Trophoblast cell (in vitro differentiated cells and primary cell): ENCODE measurements around the gene ZNF408.

ENCODE experiments used
- DNase-seq, 2 donors: peaks; one replicate each; pipeline ENCODE4 v3.0.0-alpha.2; 2016
- H2AFZ ChIP-seq: 2 replicates; pipeline ENCODE4 v1.6.1; 2013; ENCODE audit warnings: low read length, moderate library complexity, mild to moderate bottlenecking; ENCODE audit not compliant: insufficient read depth, poor library complexity
- H2AK5ac ChIP-seq: 2 replicates; pipeline ENCODE4 v1.6.1; 2013; ENCODE audit warnings: mild to moderate bottlenecking, low read length
- H2BK120ac ChIP-seq: 2 replicates; pipeline ENCODE4 v1.6.1; 2013; ENCODE audit warnings: low read length, mild to moderate bottlenecking, moderate library complexity; ENCODE audit not compliant: insufficient read depth, poor library complexity
- H2BK12ac ChIP-seq: 2 replicates; pipeline ENCODE4 v1.6.1; 2013; ENCODE audit warnings: mild to moderate bottlenecking, low read length, moderate library complexity
- H2BK5ac ChIP-seq: 2 replicates; pipeline ENCODE4 v1.6.1; 2013; ENCODE audit warnings: low read length, low read depth, moderate library complexity, mild to moderate bottlenecking; ENCODE audit not compliant: poor library complexity
- H3K14ac ChIP-seq: 2 replicates; pipeline ENCODE4 v1.6.1; 2013; ENCODE audit warnings: mild to moderate bottlenecking, low read length
- H3K18ac ChIP-seq: 2 replicates; pipeline ENCODE4 v1.6.1; 2013; ENCODE audit warnings: mild to moderate bottlenecking, low read length
- H3K23ac ChIP-seq: 2 replicates; pipeline ENCODE4 v1.6.1; 2013; ENCODE audit warnings: low read length
- H3K27ac ChIP-seq: 2 replicates; pipeline ENCODE4 v1.5.1; 2013; ENCODE audit warnings: low read depth, mild to moderate bottlenecking, inconsistent platforms, low read length, moderate library complexity
- H3K27me3 ChIP-seq: 2 replicates; pipeline ENCODE4 v1.6.1; 2013; ENCODE audit warnings: inconsistent platforms, mild to moderate bottlenecking, low read length, moderate library complexity; ENCODE audit not compliant: insufficient read depth
- H3K36me3 ChIP-seq, 2 experiments: 1 replicate in 1 of 2; 2 replicates in 1 of 2; pipeline ENCODE4 v1.6.1; 2013; ENCODE audit warnings: low read length in 2 of 2, mild to moderate bottlenecking in 2 of 2, moderate library complexity in 1 of 2; ENCODE audit not compliant: insufficient read depth in 2 of 2, control insufficient read depth in 1 of 2
- H3K4ac ChIP-seq: 2 replicates; pipeline ENCODE4 v1.6.1; 2013; ENCODE audit warnings: low read depth, mild to moderate bottlenecking, low read length, moderate library complexity
- H3K4me1 ChIP-seq, 2 experiments: 1 replicate in 1 of 2; 2 replicates in 1 of 2; pipeline ENCODE4 v1.6.1; 2013; ENCODE audit warnings: low read length in 2 of 2, mild to moderate bottlenecking in 2 of 2, moderate library complexity in 1 of 2; ENCODE audit not compliant: insufficient read depth in 2 of 2, control insufficient read depth in 1 of 2
- H3K4me2 ChIP-seq: 2 replicates; pipeline ENCODE4 v1.6.1; 2013; ENCODE audit warnings: inconsistent platforms, mild to moderate bottlenecking, low read length, moderate library complexity
- H3K4me3 ChIP-seq: 2 replicates; pipeline ENCODE4 v1.5.1; 2013; ENCODE audit warnings: mild to moderate bottlenecking, low read depth, low read length, inconsistent platforms
- H3K79me1 ChIP-seq: one replicate; pipeline ENCODE4 v1.6.1; 2013; ENCODE audit warnings: low read length
- H3K79me2 ChIP-seq: 2 replicates; pipeline ENCODE4 v1.6.1; 2013; ENCODE audit warnings: low read length, mild to moderate bottlenecking; ENCODE audit not compliant: control insufficient read depth, insufficient read depth, poor library complexity
- H3K9ac ChIP-seq: 2 replicates; pipeline ENCODE4 v1.6.1; 2013; ENCODE audit warnings: mild to moderate bottlenecking, low read length
- H3K9me3 ChIP-seq: 2 replicates; pipeline ENCODE4 v1.6.1; 2013; ENCODE audit warnings: low read depth, mild to moderate bottlenecking, control low read depth, inconsistent platforms, low read length; ENCODE audit not compliant: insufficient read depth
- H4K12ac ChIP-seq: 2 replicates; pipeline ENCODE4 v1.6.1; 2013; ENCODE audit warnings: low read depth, mild to moderate bottlenecking, low read length, moderate library complexity
- H4K8ac ChIP-seq: 2 replicates; pipeline ENCODE4 v1.6.1; 2013; ENCODE audit warnings: low read depth, mild to moderate bottlenecking, low read length, moderate library complexity
- H4K91ac ChIP-seq: one replicate; pipeline ENCODE4 v1.6.1; 2013; ENCODE audit warnings: low read depth, mild to moderate bottlenecking, low read length, moderate library complexity
- WGBS: extraction: QIAGEN DNeasy Blood & Tissue Kit; methylation state at CpG from one replicate; pipeline ENCODE4 v1.1.7; 2013; ENCODE audit warnings: missing lambda C conversion rate; ENCODE audit not compliant: insufficient read length, insufficient coverage; ENCODE audit errors: extremely low coverage; 5-methylcytosine and 5-hydroxymethylcytosine counted together

ZNF408 gene

GRCh38 chr11:46719543-46720218 is 18.9 kb downstream of the ZNF408 start:
- WGBS = no CpG with 5 or more reads among the region's 25 CpGs
- H2AK5ac ChIP-seq = no peak overlapping the region

GRCh38 chr11:46721286-46721685 is 20.5 kb downstream of the ZNF408 start:
- H3K9me3 ChIP-seq = no peaks in the 10 kb centered on the region
- H4K91ac ChIP-seq = no peak overlapping the region
- no peak overlapping the region for H4K12ac ChIP-seq
- no peaks in the 10 kb centered on the region for H3K36me3 ChIP-seq
- no peak overlapping the region for H2BK120ac ChIP-seq
- no peak overlapping the region for H3K9ac ChIP-seq
- no peak overlapping the region for H3K4me2 ChIP-seq
- no peak overlapping the region for H3K18ac ChIP-seq
- no peak overlapping the region for H2BK5ac ChIP-seq
- H3K27me3 ChIP-seq = no peaks in the 10 kb centered on the region
- H3K4me1 ChIP-seq = peaks cover 10 to 13% of the 10 kb centered on the region in 2 experiments
- no peak overlapping the region for H2BK12ac ChIP-seq
- no peak overlapping the region for H3K14ac ChIP-seq
- DNase-seq = no peak
- no peak overlapping the region for H4K8ac ChIP-seq
- H3K23ac ChIP-seq = no peak overlapping the region
- no peaks in the 10 kb centered on the region for H3K79me1 ChIP-seq
- no peak overlapping the region for H3K27ac ChIP-seq
- H3K79me2 ChIP-seq = no peaks in the 10 kb centered on the region
- H2AFZ ChIP-seq = no peak overlapping the region
- no CpG with 5 or more reads among the region's 6 CpGs for WGBS
- no peak overlapping the region for H2AK5ac ChIP-seq
- H3K4ac ChIP-seq = no peak overlapping the region
- no peak overlapping the region for H3K4me3 ChIP-seq

More at GRCh38 chr11:46719543-46720218, 18.9 kb downstream of the ZNF408 start:
- no peak overlapping the region for H3K4me2 ChIP-seq
- no peak overlapping the region for H3K18ac ChIP-seq
- H4K8ac ChIP-seq = no peak overlapping the region
- no peak overlapping the region for H3K4me3 ChIP-seq
- H3K14ac ChIP-seq = no peak overlapping the region
- H3K79me1 ChIP-seq = no peaks in the 10 kb centered on the region
- no peaks in the 10 kb centered on the region for H3K79me2 ChIP-seq
- H2AFZ ChIP-seq = no peak overlapping the region
- no peak overlapping the region for H3K23ac ChIP-seq
- no peak for DNase-seq
- no peaks in the 10 kb centered on the region for H3K9me3 ChIP-seq
- no peak overlapping the region for H2BK12ac ChIP-seq
- H2BK5ac ChIP-seq = no peak overlapping the region
- H3K4ac ChIP-seq = no peak overlapping the region
- no peak overlapping the region for H2BK120ac ChIP-seq
- H4K91ac ChIP-seq = no peak overlapping the region
- no peak overlapping the region for H4K12ac ChIP-seq
- H3K4me1 ChIP-seq = peaks cover 10 to 14% of the 10 kb centered on the region in 2 experiments
- H3K9ac ChIP-seq = no peak overlapping the region
- no peaks in the 10 kb centered on the region for H3K27me3 ChIP-seq
- H3K27ac ChIP-seq = no peak overlapping the region
- no peaks in the 10 kb centered on the region for H3K36me3 ChIP-seq

GRCh38 chr11:46722566-46723358 is 21.9 kb downstream of the ZNF408 start:
- Histone ChIP-seq H2BK12ac (no peak overlapping the region), H3K27me3 (no peaks in the 10 kb centered on the region), H3K9me3 (no peaks in the 10 kb centered on the region), H4K8ac (no peak overlapping the region), H3K4me2 (no peak overlapping the region), H2BK120ac (no peak overlapping the region), H3K79me1 (no peaks in the 10 kb centered on the region), H3K18ac (no peak overlapping the region), H3K4me3 (no peak overlapping the region), H3K27ac (no peak overlapping the region), H3K79me2 (no peaks in the 10 kb centered on the region), H2AK5ac (no peak overlapping the region), H3K4me1 (peaks cover 10 to 13% of the 10 kb centered on the region in 2 experiments), H3K4ac (no peak overlapping the region), H4K91ac (no peak overlapping the region), H3K23ac (no peak overlapping the region), H3K14ac (no peak overlapping the region), H2BK5ac (no peak overlapping the region), H4K12ac (no peak overlapping the region), H3K36me3 (no peaks in the 10 kb centered on the region), H2AFZ (no peak overlapping the region), H3K9ac (no peak overlapping the region)
- WGBS = no CpG with 5 or more reads among the region's 11 CpGs
- no peak for DNase-seq

GRCh38 chr11:46723359-46723680 is 22.5 kb downstream of the ZNF408 start:
- Histone ChIP-seq H3K27ac (no peak overlapping the region), H4K12ac (no peak overlapping the region), H3K27me3 (no peaks in the 10 kb centered on the region), H2AK5ac (no peak overlapping the region), H3K4me1 (peaks cover 6 to 9% of the 10 kb centered on the region in 2 experiments), H3K9ac (no peak overlapping the region), H3K23ac (no peak overlapping the region), H2BK12ac (no peak overlapping the region), H2AFZ (no peak overlapping the region), H3K4me3 (no peak overlapping the region), H4K8ac (no peak overlapping the region), H3K14ac (no peak overlapping the region), H2BK5ac (no peak overlapping the region), H3K4me2 (no peak overlapping the region), H3K18ac (no peak overlapping the region), H4K91ac (no peak overlapping the region), H3K4ac (no peak overlapping the region), H3K79me2 (no peaks in the 10 kb centered on the region), H3K79me1 (no peaks in the 10 kb centered on the region), H3K9me3 (no peaks in the 10 kb centered on the region), H3K36me3 (no peaks in the 10 kb centered on the region), H2BK120ac (no peak overlapping the region)
- WGBS = no CpG with 5 or more reads among the region's 8 CpGs
- no peak for DNase-seq
